ENCODE results near the gene BOLL.

Gene BOLL

GRCh38 chr2:197798187-197798586, 13.1 kb upstream of the BOLL start:
- H3K27ac ChIP-seq (ENCODE audit: low read depth in 2 of 2, low read length in 2 of 2), result no peak overlapping the region
- no peak overlapping the region for H3K9ac ChIP-seq (ENCODE audit: low read depth in 1 of 2, low read length in 2 of 2)

DNA sequence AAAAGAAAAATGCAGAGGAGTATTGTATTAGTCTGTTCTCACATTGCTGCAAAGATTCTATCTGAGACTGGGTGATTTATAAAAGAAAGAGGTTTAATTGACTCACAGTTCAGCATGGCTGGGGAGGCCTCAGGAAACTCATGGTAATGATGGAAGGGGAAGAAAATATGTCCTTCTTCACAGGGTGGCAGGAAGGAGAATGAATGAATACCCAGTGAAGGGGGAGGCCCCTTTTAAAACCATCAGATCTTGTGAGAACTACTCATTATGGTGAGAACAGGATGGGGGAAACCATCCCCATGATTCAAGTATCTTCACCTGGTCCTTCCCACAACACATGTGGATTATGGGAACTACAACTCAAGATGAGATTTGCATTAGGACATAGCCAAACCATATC, 10.2 kb upstream of the BOLL start:
- H3K4me1 ChIP-seq (ENCODE audit: control insufficient read depth in 2 of 2, insufficient read depth in 2 of 2, low read length in 2 of 2), result no peaks in the 10 kb centered on the region
- peaks cover 0 to 2% of the 10 kb centered on the region in 2 donors for H3K27me3 ChIP-seq (ENCODE audit: control insufficient read depth in 2 of 2, insufficient read depth in 2 of 2, low read length in 2 of 2)
- no peak overlapping the region for H3K4me3 ChIP-seq (ENCODE audit: low read length in 2 of 2)
- no peak overlapping the region for H3K9ac ChIP-seq (ENCODE audit: low read depth in 1 of 2, low read length in 2 of 2)
- no peaks in the 10 kb centered on the region for H3K36me3 ChIP-seq (ENCODE audit: control insufficient read depth in 2 of 2, insufficient read depth in 2 of 2, low read length in 2 of 2)
- H3K27ac ChIP-seq (ENCODE audit: low read depth in 2 of 2, low read length in 2 of 2), result no peak overlapping the region
- no peaks in the 10 kb centered on the region for H3K9me3 ChIP-seq (ENCODE audit: control insufficient read depth in 2 of 2, low read length in 2 of 2)

More at GRCh38 chr2:197798187-197798586, 13.1 kb upstream of the BOLL start:
- Histone ChIP-seq H3K4me3 (ENCODE audit: low read length in 2 of 2) (no peak overlapping the region), H3K4me1 (ENCODE audit: control insufficient read depth in 2 of 2, insufficient read depth in 2 of 2, low read length in 2 of 2) (no peaks in the 10 kb centered on the region), H3K27me3 (ENCODE audit: control insufficient read depth in 2 of 2, insufficient read depth in 2 of 2, low read length in 2 of 2) (no peaks in the 10 kb centered on the region), H3K36me3 (ENCODE audit: control insufficient read depth in 2 of 2, insufficient read depth in 2 of 2, low read length in 2 of 2) (no peaks in the 10 kb centered on the region), H3K9me3 (ENCODE audit: control insufficient read depth in 2 of 2, low read length in 2 of 2) (no peaks in the 10 kb centered on the region)

- Histone ChIP-seq H3K4me1 (ENCODE audit: control insufficient read depth in 2 of 2, insufficient read depth in 2 of 2, low read length in 2 of 2) (no peaks in the 10 kb centered on the region), H3K9me3 (ENCODE audit: control insufficient read depth in 2 of 2, low read length in 2 of 2) (no peaks in the 10 kb centered on the region), H3K4me3 (ENCODE audit: low read length in 2 of 2) (no peak overlapping the region), H3K36me3 (ENCODE audit: control insufficient read depth in 2 of 2, insufficient read depth in 2 of 2, low read length in 2 of 2) (no peaks in the 10 kb centered on the region), H3K27ac (ENCODE audit: low read depth in 2 of 2, low read length in 2 of 2) (no peak overlapping the region), H3K27me3 (ENCODE audit: control insufficient read depth in 2 of 2, insufficient read depth in 2 of 2, low read length in 2 of 2) (peaks cover 0 to 2% of the 10 kb centered on the region in 2 donors), H3K9ac (ENCODE audit: low read depth in 1 of 2, low read length in 2 of 2) (no peak overlapping the region)
These were observed 8.3 kb upstream of the BOLL start for GRCh38 chr2:197793456-197793855.

GRCh38 chr2:197786010-197786877, 1.1 kb upstream of the BOLL start:
- Histone ChIP-seq H3K27ac (ENCODE audit: low read depth in 2 of 2, low read length in 2 of 2) (no peak overlapping the region), H3K27me3 (ENCODE audit: control insufficient read depth in 2 of 2, insufficient read depth in 2 of 2, low read length in 2 of 2) (peaks cover 0 to 9% of the 10 kb centered on the region in 2 donors), H3K9me3 (ENCODE audit: control insufficient read depth in 2 of 2, low read length in 2 of 2) (no peaks in the 10 kb centered on the region), H3K36me3 (ENCODE audit: control insufficient read depth in 2 of 2, insufficient read depth in 2 of 2, low read length in 2 of 2) (no peaks in the 10 kb centered on the region), H3K4me3 (ENCODE audit: low read length in 2 of 2) (peak overlapping the region; percentile 55 to 68), H3K4me1 (ENCODE audit: control insufficient read depth in 2 of 2, insufficient read depth in 2 of 2, low read length in 2 of 2) (no peaks in the 10 kb centered on the region), H3K9ac (ENCODE audit: low read depth in 1 of 2, low read length in 2 of 2) (no peak overlapping the region)

DNA sequence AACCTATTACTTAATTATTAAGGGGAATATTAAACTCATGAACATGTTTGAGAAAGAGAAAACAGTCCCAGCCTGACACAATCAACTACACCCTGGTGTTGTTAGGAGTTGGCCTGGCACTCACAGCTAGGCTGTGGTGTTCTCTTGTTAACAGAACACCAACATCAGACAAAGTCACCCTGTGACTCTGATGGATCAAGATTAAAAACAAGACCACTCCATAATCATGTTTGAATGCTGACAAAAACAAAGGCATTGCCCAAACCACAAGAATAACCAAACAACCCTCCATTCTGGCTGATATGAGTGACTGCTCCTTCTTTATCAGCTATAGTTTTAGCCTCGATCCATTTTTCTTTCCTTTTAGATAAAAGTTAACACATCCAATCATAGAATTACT, 3.0 kb downstream of the BOLL start:
- Histone ChIP-seq H3K27me3 (ENCODE audit: control insufficient read depth in 2 of 2, insufficient read depth in 2 of 2, low read length in 2 of 2) (peaks cover 0 to 1% of the 10 kb centered on the region in 2 donors), H3K9me3 (ENCODE audit: control insufficient read depth in 2 of 2, low read length in 2 of 2) (no peaks in the 10 kb centered on the region), H3K4me1 (ENCODE audit: control insufficient read depth in 2 of 2, insufficient read depth in 2 of 2, low read length in 2 of 2) (no peaks in the 10 kb centered on the region), H3K36me3 (ENCODE audit: control insufficient read depth in 2 of 2, insufficient read depth in 2 of 2, low read length in 2 of 2) (no peaks in the 10 kb centered on the region), H3K27ac (ENCODE audit: low read depth in 2 of 2, low read length in 2 of 2) (no peak overlapping the region), H3K9ac (ENCODE audit: low read depth in 1 of 2, low read length in 2 of 2) (no peak overlapping the region), H3K4me3 (ENCODE audit: low read length in 2 of 2) (no peak overlapping the region)

GRCh38 chr2:197779261-197779660, 5.9 kb downstream of the BOLL start:
- no peak overlapping the region for H3K27ac ChIP-seq (ENCODE audit: low read depth in 2 of 2, low read length in 2 of 2)
- no peak overlapping the region for H3K9ac ChIP-seq (ENCODE audit: low read depth in 1 of 2, low read length in 2 of 2)
- no peaks in the 10 kb centered on the region for H3K27me3 ChIP-seq (ENCODE audit: control insufficient read depth in 2 of 2, insufficient read depth in 2 of 2, low read length in 2 of 2)
- no peak overlapping the region for H3K4me3 ChIP-seq (ENCODE audit: low read length in 2 of 2)
- H3K9me3 ChIP-seq (ENCODE audit: control insufficient read depth in 2 of 2, low read length in 2 of 2), result no peaks in the 10 kb centered on the region
- no peaks in the 10 kb centered on the region for H3K36me3 ChIP-seq (ENCODE audit: control insufficient read depth in 2 of 2, insufficient read depth in 2 of 2, low read length in 2 of 2)
- H3K4me1 ChIP-seq (ENCODE audit: control insufficient read depth in 2 of 2, insufficient read depth in 2 of 2, low read length in 2 of 2), result no peaks in the 10 kb centered on the region

GRCh38 chr2:197777823-197778407, 7.2 kb downstream of the BOLL start:
- Histone ChIP-seq H3K9me3 (ENCODE audit: control insufficient read depth in 2 of 2, low read length in 2 of 2) (no peaks in the 10 kb centered on the region), H3K4me1 (ENCODE audit: control insufficient read depth in 2 of 2, insufficient read depth in 2 of 2, low read length in 2 of 2) (no peaks in the 10 kb centered on the region), H3K27ac (ENCODE audit: low read depth in 2 of 2, low read length in 2 of 2) (no peak overlapping the region), H3K36me3 (ENCODE audit: control insufficient read depth in 2 of 2, insufficient read depth in 2 of 2, low read length in 2 of 2) (no peaks in the 10 kb centered on the region), H3K27me3 (ENCODE audit: control insufficient read depth in 2 of 2, insufficient read depth in 2 of 2, low read length in 2 of 2) (no peaks in the 10 kb centered on the region), H3K4me3 (ENCODE audit: low read length in 2 of 2) (no peak overlapping the region), H3K9ac (ENCODE audit: low read depth in 1 of 2, low read length in 2 of 2) (no peak overlapping the region)

- H3K4me1 ChIP-seq (ENCODE audit: control insufficient read depth in 2 of 2, insufficient read depth in 2 of 2, low read length in 2 of 2), result no peaks in the 10 kb centered on the region
- H3K9ac ChIP-seq (ENCODE audit: low read depth in 1 of 2, low read length in 2 of 2), result no peak overlapping the region
- H3K9me3 ChIP-seq (ENCODE audit: control insufficient read depth in 2 of 2, low read length in 2 of 2), result peaks cover 0 to 3% of the 10 kb centered on the region in 2 donors
- no peaks in the 10 kb centered on the region for H3K36me3 ChIP-seq (ENCODE audit: control insufficient read depth in 2 of 2, insufficient read depth in 2 of 2, low read length in 2 of 2)
- H3K4me3 ChIP-seq (ENCODE audit: low read length in 2 of 2), result no peak overlapping the region
- H3K27ac ChIP-seq (ENCODE audit: low read depth in 2 of 2, low read length in 2 of 2), result no peak overlapping the region
- no peaks in the 10 kb centered on the region for H3K27me3 ChIP-seq (ENCODE audit: control insufficient read depth in 2 of 2, insufficient read depth in 2 of 2, low read length in 2 of 2)
These were observed 24.8 kb downstream of the BOLL start for GRCh38 chr2:197760293-197760657.

- no peaks in the 10 kb centered on the region for H3K27me3 ChIP-seq (ENCODE audit: control insufficient read depth in 2 of 2, insufficient read depth in 2 of 2, low read length in 2 of 2)
- no peaks in the 10 kb centered on the region for H3K36me3 ChIP-seq (ENCODE audit: control insufficient read depth in 2 of 2, insufficient read depth in 2 of 2, low read length in 2 of 2)
- no peaks in the 10 kb centered on the region for H3K4me1 ChIP-seq (ENCODE audit: control insufficient read depth in 2 of 2, insufficient read depth in 2 of 2, low read length in 2 of 2)
- peaks cover 0 to 3% of the 10 kb centered on the region in 2 donors for H3K9me3 ChIP-seq (ENCODE audit: control insufficient read depth in 2 of 2, low read length in 2 of 2)
- H3K9ac ChIP-seq (ENCODE audit: low read depth in 1 of 2, low read length in 2 of 2), result no peak overlapping the region
- H3K27ac ChIP-seq (ENCODE audit: low read depth in 2 of 2, low read length in 2 of 2), result no peak overlapping the region
- no peak overlapping the region for H3K4me3 ChIP-seq (ENCODE audit: low read length in 2 of 2)
These were observed 25.4 kb downstream of the BOLL start for GRCh38 chr2:197759625-197760292.

DNA sequence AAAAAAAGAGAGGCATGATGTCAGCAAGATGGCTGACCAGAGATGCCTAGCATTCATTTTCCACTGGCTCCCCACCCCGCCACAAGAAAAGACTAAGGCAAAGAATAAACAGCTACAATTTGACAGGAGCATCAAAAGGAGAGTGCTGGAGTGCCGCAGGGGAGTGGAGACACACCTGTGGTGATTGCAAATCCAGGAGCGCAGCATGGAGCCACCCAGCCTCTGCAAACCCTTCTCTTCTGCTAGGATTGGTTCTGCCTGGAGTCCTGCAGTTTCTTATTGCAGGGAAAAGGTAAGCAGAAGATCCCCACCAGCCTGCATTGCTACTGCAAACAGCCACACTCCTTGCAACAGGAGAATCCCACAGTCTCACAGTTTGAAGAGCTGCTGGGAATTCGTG, 26.1 kb downstream of the BOLL start:
- no peaks in the 10 kb centered on the region for H3K36me3 ChIP-seq (ENCODE audit: control insufficient read depth in 2 of 2, insufficient read depth in 2 of 2, low read length in 2 of 2)
- no peak overlapping the region for H3K27ac ChIP-seq (ENCODE audit: low read depth in 2 of 2, low read length in 2 of 2)
- peaks cover 0 to 3% of the 10 kb centered on the region in 2 donors for H3K9me3 ChIP-seq (ENCODE audit: control insufficient read depth in 2 of 2, low read length in 2 of 2)
- no peaks in the 10 kb centered on the region for H3K4me1 ChIP-seq (ENCODE audit: control insufficient read depth in 2 of 2, insufficient read depth in 2 of 2, low read length in 2 of 2)
- no peaks in the 10 kb centered on the region for H3K27me3 ChIP-seq (ENCODE audit: control insufficient read depth in 2 of 2, insufficient read depth in 2 of 2, low read length in 2 of 2)
- H3K4me3 ChIP-seq (ENCODE audit: low read length in 2 of 2), result no peak overlapping the region
- no peak overlapping the region for H3K9ac ChIP-seq (ENCODE audit: low read depth in 1 of 2, low read length in 2 of 2)

All from mucosa of rectum (tissue), 2 donors.